ENCODE data around the gene SOX4.

GRCh38 chr6:21586300-21586699 lies 7.3 kb upstream of the SOX4 start:
- no peak for TF ChIP-seq CTCF (IDR thresholded peaks at IDR 0.05)
- no peak for TF ChIP-seq EZH2 (IDR thresholded peaks at IDR 0.05; ENCODE audit: borderline replicate concordance, insufficient read depth, low read depth, low read length, poor library complexity, severe bottlenecking)

Measured in B cell (primary cell).